Right lobe of liver (tissue), 4 donors: ENCODE data around the gene CD4.

Experiments used
- CTCF ChIP-seq, 4 donors: fragments of 200-600 bp in 3 of 4; fragments of 450-650 bp in 1 of 4; IDR thresholded peaks; one replicate each; pipeline versions ENCODE4 v1.5.1 to v1.8.0; 2016 to 2022; ENCODE audit warnings: antibody characterized with exemption in 4 of 4, mild to moderate bottlenecking in 2 of 4
- POLR2A ChIP-seq: fragments of 450-650 bp; IDR thresholded peaks from one replicate; pipeline ENCODE4 v1.6.1; 2017; ENCODE audit warnings: antibody characterized with exemption, mild to moderate bottlenecking
- donor health status: DM: no; HTN: no; CAD: no.
- donor health status: DM: no; HTN: no; CAD: no.
- donor health status: DM: no; HTN: yes; CAD: no.

DNA sequence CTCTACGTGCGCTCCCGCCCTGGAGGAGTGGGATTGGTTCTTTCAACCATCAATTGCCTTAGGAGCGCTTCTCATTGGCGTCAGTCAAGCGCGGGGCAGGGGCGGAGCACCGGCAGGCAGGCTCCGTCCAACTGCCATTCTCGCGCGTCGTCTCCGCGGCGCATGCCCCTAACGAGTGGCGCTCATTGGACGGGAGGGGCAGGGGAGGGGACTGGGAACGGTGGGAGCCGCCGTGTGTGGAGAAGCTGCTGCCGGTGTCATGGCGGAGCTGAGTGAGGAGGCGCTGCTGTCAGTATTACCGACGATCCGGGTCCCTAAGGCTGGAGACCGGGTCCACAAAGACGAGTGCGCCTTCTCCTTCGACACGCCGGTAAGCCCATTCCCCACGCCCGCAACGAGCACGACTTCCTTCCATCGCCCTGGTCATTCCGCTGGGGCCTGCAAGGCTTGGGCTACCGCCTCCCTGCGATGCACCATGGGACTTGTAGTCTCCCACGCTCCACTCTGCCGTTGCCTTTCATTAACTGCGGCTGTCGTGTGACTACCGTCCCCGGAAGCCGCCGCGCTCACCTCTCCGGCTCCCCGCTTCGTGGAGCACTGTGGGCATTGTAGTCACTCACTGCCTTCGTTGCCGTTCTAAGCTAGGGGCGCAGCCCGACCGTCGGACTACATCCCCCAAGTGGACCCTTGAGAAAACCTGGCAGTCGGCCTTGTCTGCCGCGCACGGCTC, 62.8 kb downstream of the CD4 start, which contains the start of gene USP5:
- TF ChIP-seq CTCF (IDR thresholded peaks at IDR 0.05) (no peak), POLR2A (no peak)
